Hematopoietic multipotent progenitor cell (in vitro differentiated cells): ENCODE data around the gene PSMD14. TPM values are rescaled to one million over a fixed set of nuclear protein-coding genes. Genes with fewer than 3 reads are reported as not detected.

Experiments
- DNase-seq, 3 donors: peaks; one replicate each; pipeline ENCODE4 v3.0.0-alpha.2; 2011 to 2015; ENCODE audit warnings: low read depth in 2 of 3, low spot score in 2 of 3
- total RNA-seq: library from RNA; depleted of rRNA; stranded (reverse); fragments of >200 nt; gene quantifications from one replicate; pipeline ENCODE4 v1.2.3, GENCODE V29; 2012

PSMD14 gene
- total RNA-seq, 1 donor = 23.4 TPM

DNA sequence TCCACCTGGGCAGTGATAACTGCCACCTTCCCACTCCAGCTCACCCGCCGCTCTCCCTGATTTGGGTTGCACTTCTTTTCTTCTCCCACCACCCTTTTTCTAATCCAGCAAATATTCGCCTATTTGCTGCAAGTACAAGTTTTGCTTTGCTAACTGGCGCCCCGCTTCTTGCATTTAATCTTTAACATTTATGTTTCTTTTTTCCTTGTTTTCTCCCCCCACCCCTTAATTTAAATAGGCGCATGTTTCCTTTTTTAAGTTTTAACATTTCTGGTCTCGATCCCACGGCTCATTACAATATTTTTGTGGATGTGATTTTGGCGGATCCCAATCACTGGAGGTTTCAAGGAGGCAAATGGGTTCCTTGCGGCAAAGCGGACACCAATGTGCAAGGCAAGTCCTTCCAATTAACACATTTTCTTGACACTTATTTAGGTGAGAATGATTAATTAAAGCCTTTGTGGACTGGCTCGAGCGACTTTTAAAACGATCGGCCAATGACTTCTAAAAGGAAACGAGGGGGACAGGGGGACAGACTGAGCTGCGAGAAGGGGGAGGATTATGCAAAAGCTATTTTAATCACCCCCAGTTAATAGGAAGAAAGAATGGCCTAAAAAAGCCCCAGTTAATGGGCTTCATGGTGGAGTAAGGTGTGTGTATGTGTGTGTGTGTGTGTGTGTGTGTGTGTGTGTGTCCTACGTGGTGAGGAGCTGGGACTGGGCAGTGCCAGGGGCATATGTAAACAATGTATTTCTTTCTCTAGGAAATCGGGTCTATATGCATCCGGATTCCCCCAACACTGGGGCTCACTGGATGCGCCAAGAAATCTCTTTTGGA, 109.4 kb downstream of the PSMD14 start:
- DNase-seq = peak in 2 of 3 donors; percentile 21 to 26

DNA sequence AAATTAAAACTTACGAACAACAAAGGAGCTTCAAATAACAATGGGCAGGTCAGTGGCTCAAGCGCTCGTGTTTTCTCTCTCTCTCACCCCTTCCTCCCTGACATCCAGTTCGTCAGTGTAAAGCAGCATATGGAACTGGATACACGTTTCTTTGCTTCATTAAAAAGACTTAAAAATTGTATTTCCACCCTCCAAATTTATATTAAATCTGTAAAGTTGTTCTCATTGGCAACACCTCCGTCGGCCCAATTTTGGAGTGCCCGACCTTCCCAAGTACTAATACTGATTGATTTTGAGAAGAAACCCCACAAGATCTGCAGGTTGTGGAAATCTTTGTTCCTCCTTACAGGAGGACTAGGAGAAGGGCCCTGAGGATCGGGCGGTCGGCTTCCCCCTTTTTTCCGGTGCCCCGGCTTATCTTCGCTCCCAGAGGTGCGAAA, 110.1 kb downstream of the PSMD14 start:
- peak in 1 of 3 donors; percentile 22 for DNase-seq

DNA sequence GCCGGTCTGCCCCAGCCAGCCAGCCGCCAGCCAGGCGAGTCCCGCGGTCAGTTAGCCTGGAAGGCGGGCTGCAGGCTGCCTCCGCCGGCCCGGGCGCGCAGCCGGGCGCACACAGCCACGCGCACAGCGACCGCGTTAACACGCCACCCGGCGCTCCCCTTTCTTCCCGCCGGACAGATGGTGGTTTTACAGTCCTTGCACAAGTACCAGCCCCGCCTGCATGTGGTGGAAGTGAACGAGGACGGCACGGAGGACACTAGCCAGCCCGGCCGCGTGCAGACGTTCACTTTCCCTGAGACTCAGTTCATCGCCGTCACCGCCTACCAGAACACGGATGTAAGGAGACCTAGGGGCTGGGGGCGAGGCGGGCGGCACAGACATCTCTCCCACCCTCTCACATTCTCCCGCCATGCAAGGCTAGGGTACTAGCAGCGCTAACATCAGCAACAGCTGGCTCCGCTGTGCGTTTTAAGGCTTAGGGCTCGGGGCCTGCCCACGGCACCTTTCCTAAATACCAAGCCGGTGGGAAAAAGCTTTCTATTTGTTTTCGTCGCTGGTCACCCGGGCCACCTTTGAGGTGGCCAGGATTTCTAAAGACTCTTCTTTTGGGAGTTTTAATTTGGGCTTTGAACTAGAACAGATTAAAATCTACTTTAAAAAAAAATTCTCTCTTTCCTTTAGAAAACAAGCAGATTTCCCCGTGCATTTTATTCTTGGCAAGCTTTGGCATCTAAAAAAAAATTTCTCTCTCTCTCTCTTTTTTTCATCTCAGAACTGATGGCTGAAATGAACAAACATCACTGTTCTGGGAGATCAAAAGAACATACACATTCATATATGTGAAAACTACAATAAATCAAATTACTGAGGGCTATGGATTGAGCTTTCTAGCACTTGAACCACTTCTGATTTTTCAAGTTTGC, 110.8 kb downstream of the PSMD14 start:
- DNase-seq = peak in 2 of 3 donors; percentile 36 to 41

DNA sequence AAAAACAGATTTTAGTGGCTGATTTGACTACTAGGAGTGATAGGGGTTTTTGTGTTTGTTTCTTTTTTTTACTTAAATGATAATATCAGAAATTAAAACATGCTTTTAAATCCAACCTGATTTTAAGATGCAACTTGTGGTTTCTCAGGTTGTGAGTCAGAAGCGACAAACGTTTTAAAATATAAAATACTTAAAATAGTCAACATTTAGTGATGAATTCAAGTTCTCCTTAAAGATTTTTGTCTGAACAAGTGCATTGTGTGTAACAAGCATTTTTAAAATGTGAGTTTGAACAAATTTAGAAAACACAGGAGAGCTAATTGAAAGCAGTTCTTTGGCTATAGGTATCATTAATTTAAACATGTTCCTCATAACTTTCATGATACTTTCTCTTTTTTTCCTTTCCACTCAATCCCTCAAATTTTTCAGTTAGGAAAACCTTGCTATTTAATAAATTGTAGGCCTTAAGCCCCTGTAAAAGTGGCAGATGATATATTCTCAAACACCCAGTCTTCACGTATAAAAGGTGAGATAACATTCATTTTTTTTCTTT, 111.5 kb downstream of the PSMD14 start:
- peak in 2 of 3 donors; percentile 11 to 14 for DNase-seq

DNA sequence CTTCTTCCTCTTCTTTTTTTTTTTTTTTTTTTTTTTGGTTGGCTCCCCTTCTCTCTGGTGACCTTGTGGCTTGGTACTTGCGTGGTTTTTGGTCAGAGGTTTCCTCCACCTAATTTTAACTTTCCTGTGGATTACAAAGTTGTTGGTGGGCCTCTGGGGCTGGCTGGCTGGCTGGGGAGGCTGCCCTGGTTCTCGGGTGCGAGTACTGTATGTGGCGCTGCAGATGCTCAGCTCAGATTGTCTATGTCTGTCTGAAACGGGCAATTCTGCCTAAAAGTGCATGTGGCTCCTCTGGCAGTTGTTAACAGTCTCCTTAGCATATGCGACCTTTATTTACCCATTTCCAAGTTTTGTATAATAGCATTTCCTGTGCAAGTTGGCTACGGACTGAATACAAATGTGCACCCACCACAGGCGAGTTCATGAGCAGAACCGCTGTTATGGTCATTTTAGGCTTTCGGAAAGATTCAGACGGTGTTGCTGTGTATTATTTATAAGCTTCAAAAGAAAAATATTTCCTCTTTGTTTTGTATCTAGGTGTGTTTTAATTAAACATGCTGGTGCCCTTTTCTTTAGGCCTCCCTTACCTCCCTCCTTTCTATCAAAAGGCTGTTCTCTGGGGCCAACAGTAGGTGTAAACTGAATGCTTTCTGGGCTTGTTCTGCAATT, 112.3 kb downstream of the PSMD14 start:
- DNase-seq = peak in 2 of 3 donors; percentile 14 to 51

DNA sequence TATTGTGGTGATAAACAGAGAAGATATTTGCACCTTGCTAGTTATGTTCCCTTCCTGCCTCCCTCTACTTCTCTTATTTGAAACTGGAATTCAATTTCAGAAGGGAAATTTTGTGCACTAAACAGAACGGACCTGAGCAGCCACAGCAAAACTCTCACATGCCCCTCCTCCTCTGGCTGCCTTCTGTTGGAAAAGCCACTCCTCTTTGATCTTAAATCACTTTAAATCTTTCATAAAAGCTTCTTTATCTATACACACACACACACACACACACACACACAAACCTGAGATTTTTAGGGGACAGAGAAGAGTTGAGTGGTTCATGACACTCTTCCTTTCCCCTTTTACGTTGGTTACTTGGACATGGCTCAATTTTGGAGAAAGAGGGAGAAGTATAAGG, 113.5 kb downstream of the PSMD14 start:
- peak in 1 of 3 donors; percentile 6 for DNase-seq

DNA sequence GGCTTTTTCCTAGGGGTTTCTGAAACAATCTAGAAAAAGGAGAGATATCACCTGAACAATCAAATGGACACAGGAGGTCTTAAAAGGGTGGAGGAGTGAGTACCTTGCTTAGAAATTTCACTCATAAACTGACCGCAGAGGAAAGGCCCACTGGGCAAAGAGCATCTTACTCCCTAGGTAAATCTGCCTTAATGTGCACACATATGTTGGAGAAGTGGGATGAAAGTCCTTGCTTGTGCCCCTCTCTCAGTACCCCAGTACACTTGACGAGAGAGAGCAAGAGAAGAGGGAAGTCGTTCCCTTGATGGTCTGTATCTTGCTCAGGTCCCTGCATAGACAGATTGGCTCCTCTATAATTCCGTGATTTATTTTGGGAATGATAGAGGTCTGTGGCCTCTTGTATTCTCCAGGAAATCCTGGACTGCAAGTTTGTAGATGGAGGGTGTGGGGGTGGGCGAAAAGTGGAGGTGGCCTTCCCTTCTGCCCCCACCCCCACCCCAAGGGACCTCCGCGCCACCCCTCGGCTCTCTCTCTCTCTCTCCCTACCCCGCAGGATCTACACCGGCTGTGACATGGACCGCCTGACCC, 114.7 kb downstream of the PSMD14 start:
- peak in 1 of 3 donors; percentile 29 for DNase-seq

DNA sequence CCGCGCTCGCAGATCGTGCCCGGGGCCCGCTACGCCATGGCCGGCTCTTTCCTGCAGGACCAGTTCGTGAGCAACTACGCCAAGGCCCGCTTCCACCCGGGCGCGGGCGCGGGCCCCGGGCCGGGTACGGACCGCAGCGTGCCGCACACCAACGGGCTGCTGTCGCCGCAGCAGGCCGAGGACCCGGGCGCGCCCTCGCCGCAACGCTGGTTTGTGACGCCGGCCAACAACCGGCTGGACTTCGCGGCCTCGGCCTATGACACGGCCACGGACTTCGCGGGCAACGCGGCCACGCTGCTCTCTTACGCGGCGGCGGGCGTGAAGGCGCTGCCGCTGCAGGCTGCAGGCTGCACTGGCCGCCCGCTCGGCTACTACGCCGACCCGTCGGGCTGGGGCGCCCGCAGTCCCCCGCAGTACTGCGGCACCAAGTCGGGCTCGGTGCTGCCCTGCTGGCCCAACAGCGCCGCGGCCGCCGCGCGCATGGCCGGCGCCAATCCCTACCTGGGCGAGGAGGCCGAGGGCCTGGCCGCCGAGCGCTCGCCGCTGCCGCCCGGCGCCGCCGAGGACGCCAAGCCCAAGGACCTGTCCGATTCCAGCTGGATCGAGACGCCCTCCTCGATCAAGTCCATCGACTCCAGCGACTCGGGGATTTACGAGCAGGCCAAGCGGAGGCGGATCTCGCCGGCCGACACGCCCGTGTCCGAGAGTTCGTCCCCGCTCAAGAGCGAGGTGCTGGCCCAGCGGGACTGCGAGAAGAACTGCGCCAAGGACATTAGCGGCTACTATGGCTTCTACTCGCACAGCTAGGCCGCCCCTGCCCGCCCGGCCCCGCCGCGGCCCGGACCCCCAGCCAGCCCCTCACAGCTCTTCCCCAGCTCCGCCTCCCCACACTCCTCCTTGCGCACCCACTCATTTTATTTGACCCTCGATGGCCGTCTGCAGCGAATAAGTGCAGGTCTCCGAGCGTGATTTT, 115.5 kb downstream of the PSMD14 start:
- DNase-seq = peak in 2 of 3 donors; percentile 17 to 27

DNA sequence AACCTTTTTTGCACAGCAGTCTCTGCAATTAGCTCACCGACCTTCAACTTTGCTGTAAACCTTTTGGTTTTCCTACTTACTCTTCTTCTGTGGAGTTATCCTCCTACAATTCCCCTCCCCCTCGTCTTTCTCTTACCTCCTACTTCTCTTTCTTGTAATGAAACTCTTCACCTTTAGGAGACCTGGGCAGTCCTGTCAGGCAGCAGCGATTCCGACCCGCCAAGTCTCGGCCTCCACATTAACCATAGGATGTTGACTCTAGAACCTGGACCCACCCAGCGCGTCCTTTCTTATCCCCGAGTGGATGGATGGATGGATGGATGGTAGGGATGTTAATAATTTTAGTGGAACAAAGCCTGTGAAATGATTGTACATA, 116.2 kb downstream of the PSMD14 start:
- DNase-seq = peak in 2 of 3 donors; percentile 29 to 40

DNA sequence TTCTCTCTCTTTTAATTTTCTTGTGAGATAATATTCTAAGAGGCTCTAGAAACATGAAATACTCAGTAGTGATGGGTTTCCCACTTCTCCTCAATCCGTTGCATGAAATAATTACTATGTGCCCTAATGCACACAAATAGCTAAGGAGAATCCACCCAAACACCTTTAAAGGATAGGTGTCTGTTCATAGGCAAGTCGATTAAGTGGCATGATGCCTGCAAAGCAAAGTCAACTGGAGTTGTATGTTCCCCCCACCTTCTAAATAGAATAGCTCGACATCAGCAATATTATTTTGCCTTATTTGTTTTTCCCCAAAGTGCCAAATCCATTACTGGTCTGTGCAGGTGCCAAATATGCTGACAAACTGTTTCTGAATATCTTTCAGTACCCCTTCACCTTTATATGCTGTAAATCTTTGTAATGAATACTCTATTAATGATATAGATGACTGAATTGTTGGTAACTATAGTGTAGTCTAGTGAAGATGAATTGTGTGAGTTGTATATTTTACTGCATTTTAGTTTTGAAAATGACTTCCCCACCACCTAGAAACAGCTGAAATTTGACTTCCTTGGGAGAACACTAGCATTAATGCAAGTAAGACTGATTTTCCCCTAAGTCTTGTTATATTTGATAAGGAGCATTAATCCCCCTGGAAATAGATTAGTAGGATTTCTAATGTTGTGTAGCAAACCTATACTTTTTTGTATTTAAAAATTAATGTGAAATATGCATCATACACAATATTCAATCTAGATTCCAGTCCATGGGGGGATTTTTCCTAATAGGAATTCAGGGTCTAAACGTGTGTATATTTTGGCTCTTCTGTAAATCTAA, 116.9 kb downstream of the PSMD14 start:
- DNase-seq = peak in 2 of 3 donors; percentile 24 to 44

DNA sequence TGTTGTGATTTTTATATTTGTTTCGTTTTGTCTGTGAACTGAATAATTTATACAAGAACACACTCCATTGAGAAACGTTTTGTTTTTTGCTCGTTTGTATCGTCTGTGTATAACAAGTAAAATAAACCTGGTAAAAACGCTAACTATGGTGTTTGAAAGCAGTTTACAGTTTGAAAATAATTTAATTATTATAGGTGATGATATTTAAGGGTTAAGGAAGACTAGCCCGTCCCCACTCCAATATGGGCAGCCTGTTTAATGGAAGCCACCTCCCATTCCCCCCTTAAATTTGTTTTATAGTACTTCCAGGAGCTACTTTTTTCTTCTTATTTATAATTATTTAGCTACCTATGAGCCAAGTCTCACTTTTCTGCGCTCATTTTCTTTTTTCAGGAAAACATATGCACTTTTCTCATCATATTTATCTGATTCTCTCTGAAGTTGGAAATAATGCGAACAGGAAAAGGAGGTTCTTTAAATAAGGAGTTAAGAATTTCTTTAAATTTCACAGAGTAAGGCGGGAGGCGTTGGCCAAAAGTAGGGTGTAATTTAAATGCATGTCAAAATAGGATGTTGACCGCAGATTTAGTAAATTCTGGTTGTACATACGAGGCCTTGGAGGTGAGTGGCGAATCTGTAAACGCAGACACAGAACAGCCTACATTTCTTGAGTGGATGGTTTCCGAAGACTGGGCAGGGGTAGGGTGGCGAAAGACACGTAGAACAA, 117.7 kb downstream of the PSMD14 start:
- DNase-seq = peak in 2 of 3 donors; percentile 14 to 51

DNA sequence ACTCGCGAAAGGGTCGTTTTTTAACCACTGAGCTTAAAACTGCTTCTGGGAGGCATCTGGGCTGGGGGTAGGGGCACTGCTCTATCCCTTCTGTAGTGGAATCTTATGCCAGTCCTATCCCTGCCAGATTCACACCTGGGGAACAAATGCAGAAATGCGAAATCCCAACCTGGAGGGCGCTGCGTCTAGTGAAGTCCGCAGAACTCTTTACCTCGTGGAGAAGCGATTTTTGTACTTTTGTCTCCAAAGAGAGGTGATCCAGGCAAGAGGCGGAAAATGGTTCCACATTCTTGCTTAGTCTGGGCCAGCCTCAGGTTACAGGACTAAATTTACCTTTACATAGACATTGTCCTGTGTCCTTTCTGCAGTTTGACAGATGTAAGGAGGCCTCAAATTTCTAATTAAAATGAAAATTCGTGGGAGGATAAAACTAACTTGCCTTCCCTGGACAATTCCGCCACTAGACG, 118.3 kb downstream of the PSMD14 start:
- DNase-seq = peak in 2 of 3 donors; percentile 55 to 66

DNA sequence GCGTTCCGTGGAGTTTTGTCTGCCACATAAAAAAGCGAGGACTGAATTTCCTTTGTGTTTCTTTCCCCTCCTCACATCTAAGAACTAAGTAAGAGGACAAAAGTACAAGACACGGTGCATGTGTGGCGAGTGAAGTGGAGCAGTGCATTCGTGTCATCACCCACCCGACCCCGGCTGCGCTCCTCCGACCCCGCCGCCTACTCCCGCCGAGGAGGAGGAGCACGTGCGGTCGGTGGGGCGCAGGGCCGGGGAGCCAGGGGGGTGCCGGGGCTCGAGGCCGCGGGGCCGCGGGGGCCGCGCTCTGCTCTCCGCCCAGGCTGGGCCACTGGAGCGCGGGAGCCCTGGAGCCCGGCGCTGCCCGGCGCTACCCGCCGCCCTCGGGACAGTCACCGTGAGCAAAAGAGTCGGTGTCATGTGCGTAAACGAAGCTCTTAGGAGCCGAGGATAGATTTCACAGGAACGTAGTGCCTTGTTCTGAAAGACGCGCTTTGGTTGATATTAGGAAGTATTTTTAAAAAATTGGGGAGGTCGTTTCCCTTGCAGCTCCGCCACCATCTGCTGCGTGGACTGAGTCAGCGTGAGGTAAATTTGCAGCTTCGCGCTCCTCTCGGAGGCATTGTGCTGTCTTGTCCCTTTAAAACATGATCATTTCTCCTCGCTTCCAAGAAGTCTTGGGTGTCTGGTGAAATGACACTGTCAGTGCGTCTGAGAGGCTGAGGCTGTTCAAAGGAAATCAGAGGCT, 118.9 kb downstream of the PSMD14 start:
- DNase-seq = peak in 2 of 3 donors; percentile 18 to 29

DNA sequence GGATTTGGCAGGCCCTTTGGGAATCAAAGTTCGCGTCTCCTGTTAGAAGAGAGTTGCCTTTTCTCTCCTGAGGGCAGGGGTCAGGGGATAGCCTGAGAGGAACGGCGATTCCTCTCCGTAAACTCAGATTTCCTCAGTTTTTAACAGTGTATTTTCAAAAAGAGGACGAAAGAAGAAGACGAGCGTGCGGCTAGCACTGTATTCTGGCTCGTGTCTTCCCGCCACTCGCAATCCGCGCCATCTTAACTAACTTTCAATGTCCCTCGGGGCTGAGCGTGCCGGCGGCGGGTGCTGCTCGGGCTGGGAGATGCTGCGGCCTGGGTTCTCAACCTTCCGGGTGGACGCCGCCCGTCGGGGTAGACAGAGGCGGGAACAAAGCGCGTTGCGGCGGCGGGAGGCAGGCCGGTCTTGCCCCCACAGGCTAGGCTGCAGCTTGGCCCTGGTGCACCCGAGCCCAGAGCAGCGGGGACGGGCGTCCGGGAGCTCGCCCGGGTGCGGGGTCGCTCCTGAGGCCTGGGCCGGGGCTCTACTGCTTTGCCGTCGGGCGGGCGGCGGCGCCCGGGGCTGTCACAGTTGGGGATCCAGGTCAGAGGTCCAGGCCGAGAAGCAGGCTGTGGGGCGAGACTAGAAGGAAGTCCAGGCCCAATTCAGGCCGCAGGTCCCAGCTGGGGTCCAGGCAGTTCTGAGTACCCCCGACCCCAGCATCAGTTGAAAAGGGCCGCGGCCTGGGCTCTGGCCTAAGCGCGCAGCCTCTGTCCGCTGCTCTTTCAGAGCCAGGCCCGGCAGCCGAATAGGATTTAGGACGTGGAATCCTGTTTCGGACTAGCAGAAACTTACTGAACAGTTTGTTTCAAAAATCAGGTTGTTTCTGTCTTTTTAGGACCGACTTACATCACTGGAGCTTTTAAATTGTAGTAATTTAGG, 119.7 kb downstream of the PSMD14 start:
- peak in 1 of 3 donors; percentile 7 for DNase-seq

DNA sequence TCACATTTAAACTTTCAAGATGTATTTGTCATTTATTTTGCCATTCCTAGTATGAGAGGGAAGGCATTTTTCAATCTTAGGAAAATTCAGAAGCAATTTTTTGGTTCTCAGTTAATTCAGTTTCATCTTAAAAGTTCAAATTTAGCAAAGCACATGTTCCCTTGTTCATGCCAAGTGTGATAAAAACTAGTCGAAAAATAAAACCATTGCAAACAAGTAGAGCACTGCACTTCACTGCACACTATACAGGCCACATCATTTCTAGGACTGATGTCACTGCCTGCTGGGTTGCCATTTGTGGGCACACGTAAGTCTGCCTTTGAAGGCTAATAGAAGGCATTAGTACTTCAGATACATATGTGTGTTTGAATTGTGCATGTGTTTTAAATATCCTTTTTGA, 122.2 kb downstream of the PSMD14 start:
- no peak for DNase-seq
